Activated CD8-positive, alpha-beta memory T cell treated with anti-CD3 and anti-CD28 coated beads, Interleukin-2, amount 50 U/mL, for 48 hours (primary cell): ENCODE measurements around the gene ERGIC1.

Experiments
- DNase-seq: peaks from one replicate; pipeline ENCODE4 v3.0.0-alpha.2; 2020

Gene ERGIC1

GRCh38 chr5:172953776-172954675 is 120.0 kb downstream of the ERGIC1 start:
- DNase-seq, result no peak

- DNase-seq, result no peak
These were observed 120.7 kb downstream of the ERGIC1 start for GRCh38 chr5:172954751-172955159.

GRCh38 chr5:172956228-172956627 is 122.2 kb downstream of the ERGIC1 start:
- no peak for DNase-seq

- no peak for DNase-seq
These were observed 122.9 kb downstream of the ERGIC1 start for GRCh38 chr5:172956936-172957335.

- DNase-seq, result no peak
These were observed 123.4 kb downstream of the ERGIC1 start for GRCh38 chr5:172957458-172957857.

GRCh38 chr5:172958331-172959046 is 124.4 kb downstream of the ERGIC1 start:
- peak; percentile 88 for DNase-seq

GRCh38 chr5:172959824-172960799 is 126.1 kb downstream of the ERGIC1 start:
- no peak for DNase-seq

GRCh38 chr5:172969921-172970320 is 135.9 kb downstream of the ERGIC1 start:
- no peak for DNase-seq

- DNase-seq, result no peak
These were observed 137.4 kb downstream of the ERGIC1 start for GRCh38 chr5:172971482-172971881.

- DNase-seq, result no peak
These were observed 138.5 kb downstream of the ERGIC1 start for GRCh38 chr5:172972552-172972951.

- no peak for DNase-seq
These were observed 139.3 kb downstream of the ERGIC1 start for GRCh38 chr5:172973127-172973916.

- no peak for DNase-seq
These were observed 139.9 kb downstream of the ERGIC1 start for GRCh38 chr5:172973931-172974330.

- DNase-seq, result no peak
These were observed 141.2 kb downstream of the ERGIC1 start for GRCh38 chr5:172975289-172975688.

GRCh38 chr5:172979778-172980177 is 145.7 kb downstream of the ERGIC1 start:
- peak; percentile 23 for DNase-seq

- DNase-seq, result no peak
These were observed 147.9 kb downstream of the ERGIC1 start for GRCh38 chr5:172981931-172982330.

- DNase-seq, result peak; percentile 98
These were observed 149.6 kb downstream of the ERGIC1 start, which contains the start of gene ATP6V0E1 for GRCh38 chr5:172983542-172984243. Gene ATP6V0E1, plus strand, starts transcription at chr5:172983771. Its CDS starts 90 bp downstream, at chr5:172983861.

- DNase-seq, result peak; percentile 83
These were observed 150.3 kb downstream of the ERGIC1 start for GRCh38 chr5:172984244-172984953.

GRCh38 chr5:172985596-172985995 is 151.5 kb downstream of the ERGIC1 start:
- DNase-seq, result no peak

- no peak for DNase-seq
These were observed 154.2 kb downstream of the ERGIC1 start for GRCh38 chr5:172988276-172988675.

GRCh38 chr5:172990776-172991175 is 156.7 kb downstream of the ERGIC1 start:
- DNase-seq, result no peak
